Esophagus muscularis mucosa (tissue), 4 donors: ENCODE data around the gene ERC2.

Experiments
- EP300 ChIP-seq: sonication (generic); formaldehyde crosslinking; IDR thresholded peaks from one replicate; pipeline ENCODE4 v1.6.1; 2017; ENCODE audit warnings: antibody characterized with exemption
- POLR2A ChIP-seq: fragments of 450-650 bp; IDR thresholded peaks from one replicate; pipeline ENCODE4 v1.6.1; 2017; ENCODE audit warnings: antibody characterized with exemption, moderate library complexity, mild to moderate bottlenecking, low read depth
- POLR2AphosphoS5 ChIP-seq, 2 donors: sonication (generic); formaldehyde crosslinking; IDR thresholded peaks; one replicate each; pipeline ENCODE4 v1.6.1; 2017; ENCODE audit warnings: antibody characterized with exemption in 2 of 2
- TF ChIP-seq, protein P1 (sequence below), 3 experiments: fragments of 200-600 bp in 2 of 3; fragments of 450-650 bp in 1 of 3; sonication (generic) in 2 of 3; IDR thresholded peaks; one replicate each; pipeline ENCODE4 v1.5.1; 2017 to 2019; ENCODE audit warnings: antibody characterized with exemption in 3 of 3, mild to moderate bottlenecking in 2 of 3, moderate library complexity in 1 of 3

DNA sequence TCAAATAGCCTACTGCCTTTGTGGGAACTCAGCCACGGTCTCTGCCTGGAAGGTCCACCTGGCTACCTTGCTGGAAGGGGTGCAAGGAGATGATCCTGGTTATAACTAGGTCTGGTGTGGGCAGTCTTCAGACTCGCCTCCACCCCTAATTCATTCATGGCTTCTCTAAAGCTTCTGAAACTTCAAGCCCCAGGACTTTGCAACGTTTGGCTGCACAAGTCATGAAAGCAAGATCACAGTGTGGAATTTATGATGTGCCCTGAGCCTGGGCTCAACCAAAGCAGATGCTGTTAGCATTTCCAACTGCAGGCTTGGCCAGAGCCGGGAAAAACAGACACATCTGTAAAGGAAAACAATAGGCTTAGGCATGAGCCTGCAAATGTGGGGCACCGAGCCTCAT lies 780.7 kb downstream of the ERC2 start:
- TF ChIP-seq, protein P1, sequence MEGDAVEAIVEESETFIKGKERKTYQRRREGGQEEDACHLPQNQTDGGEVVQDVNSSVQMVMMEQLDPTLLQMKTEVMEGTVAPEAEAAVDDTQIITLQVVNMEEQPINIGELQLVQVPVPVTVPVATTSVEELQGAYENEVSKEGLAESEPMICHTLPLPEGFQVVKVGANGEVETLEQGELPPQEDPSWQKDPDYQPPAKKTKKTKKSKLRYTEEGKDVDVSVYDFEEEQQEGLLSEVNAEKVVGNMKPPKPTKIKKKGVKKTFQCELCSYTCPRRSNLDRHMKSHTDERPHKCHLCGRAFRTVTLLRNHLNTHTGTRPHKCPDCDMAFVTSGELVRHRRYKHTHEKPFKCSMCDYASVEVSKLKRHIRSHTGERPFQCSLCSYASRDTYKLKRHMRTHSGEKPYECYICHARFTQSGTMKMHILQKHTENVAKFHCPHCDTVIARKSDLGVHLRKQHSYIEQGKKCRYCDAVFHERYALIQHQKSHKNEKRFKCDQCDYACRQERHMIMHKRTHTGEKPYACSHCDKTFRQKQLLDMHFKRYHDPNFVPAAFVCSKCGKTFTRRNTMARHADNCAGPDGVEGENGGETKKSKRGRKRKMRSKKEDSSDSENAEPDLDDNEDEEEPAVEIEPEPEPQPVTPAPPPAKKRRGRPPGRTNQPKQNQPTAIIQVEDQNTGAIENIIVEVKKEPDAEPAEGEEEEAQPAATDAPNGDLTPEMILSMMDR (IDR thresholded peaks at IDR 0.05): no peak
- TF ChIP-seq POLR2A (no peak), POLR2AphosphoS5 (IDR thresholded peaks at IDR 0.05) (no peak), EP300 (no peak)
